Endothelial cell of umbilical vein (primary cell): ENCODE data around the gene MRPS35. TPM values are rescaled to one million over a fixed set of nuclear protein-coding genes. Genes with fewer than 3 reads are reported as not detected.

Experiments
- BruUV-seq: library from RNA; stranded (reverse); fragments of 400-500 nt; replicated peaks from 2 replicates; lab custom pipeline; 2021; lab: Mats Ljungman, UMichigan
- CTCF ChIA-PET: fragments of 300-600, 350-600 bp; sonication (Branson Sonifier 250); formaldehyde crosslinking; loops from one replicate; lab custom pipeline; 2021; ENCODE audit warnings: antibody characterized with exemption, inconsistent platforms; lab: Charles Lee
- POLR2A ChIA-PET: fragments of 300-600, 350-600 bp; sonication (Branson Sonifier 250); formaldehyde crosslinking; loops from one replicate; lab custom pipeline; 2021; ENCODE audit warnings: antibody characterized with exemption, inconsistent platforms; lab: Charles Lee
- DNase-seq: peaks from one replicate; pipeline ENCODE4 v3.0.0-alpha.2; 2011; ENCODE audit warnings: low read depth, low spot score
- FAIRE-seq: peaks from 2 replicates; lab custom pipeline; 2011; peaks lifted over from hg19 to GRCh38; lab: Jason Lieb, UNC
- H2AFZ ChIP-seq: 2 replicates; pipeline ENCODE4 v1.6.0; 2012; ENCODE audit warnings: low read depth, low read length, control low read depth, inconsistent platforms
- H3K27ac ChIP-seq: 2 replicates; pipeline ENCODE4 v1.5.1; 2011; ENCODE audit warnings: low read depth, mild to moderate bottlenecking, control low read depth, low read length, moderate library complexity; ENCODE audit not compliant: insufficient read depth
- H3K27me3 ChIP-seq, 2 experiments: 2 replicates each; pipeline versions ENCODE4 v1.6.0 to v1.6.1; 2011; ENCODE audit warnings: low read length in 2 of 2, mixed read lengths in 1 of 2; ENCODE audit not compliant: control insufficient read depth in 2 of 2, insufficient read depth in 2 of 2
- H3K36me3 ChIP-seq, 2 experiments: 2 replicates in 1 of 2; 3 replicates in 1 of 2; pipeline ENCODE4 v1.5.1; 2011; ENCODE audit warnings: low read length in 2 of 2, mild to moderate bottlenecking in 1 of 2, moderate library complexity in 1 of 2; ENCODE audit not compliant: control insufficient read depth in 2 of 2, insufficient read depth in 2 of 2; ENCODE audit errors: extremely low read depth in 1 of 2
- H3K4me1 ChIP-seq: 3 replicates; pipeline ENCODE4 v1.5.1; 2011; ENCODE audit warnings: mild to moderate bottlenecking, low read length; ENCODE audit not compliant: control insufficient read depth, insufficient read depth; ENCODE audit errors: extremely low read depth
- H3K4me2 ChIP-seq: 2 replicates; pipeline ENCODE4 v1.6.1; 2011; ENCODE audit warnings: low read length, control low read depth, mixed read lengths; ENCODE audit not compliant: insufficient read depth
- H3K4me3 ChIP-seq, 3 experiments: fragments of 200-600 bp in 1 of 3; sonication (generic), shearing (Covaris generic) in 1 of 3; replicated peaks in 1 of 3; 2 replicates each; pipeline ENCODE4 v1.5.1; 2011 to 2016; ENCODE audit warnings: control low read depth in 3 of 3, low read length in 3 of 3, mild to moderate bottlenecking in 2 of 3, inconsistent platforms in 1 of 3, low read depth in 1 of 3, moderate library complexity in 1 of 3; ENCODE audit not compliant: insufficient read depth in 1 of 3
- H3K79me2 ChIP-seq: 2 replicates; pipeline ENCODE4 v1.6.0; 2012; ENCODE audit warnings: low read length, inconsistent platforms; ENCODE audit not compliant: control insufficient read depth, insufficient read depth
- H3K9ac ChIP-seq: replicated peaks from 2 replicates; pipeline ENCODE3; 2011; ENCODE audit warnings: low read length, control low read depth; ENCODE audit not compliant: insufficient read depth; ENCODE audit errors: extremely low read depth
- H3K9me1 ChIP-seq: replicated peaks from 3 replicates; pipeline ENCODE4 v1.6.0; 2011; ENCODE audit warnings: mild to moderate bottlenecking, low read length; ENCODE audit not compliant: control insufficient read depth, insufficient read depth; ENCODE audit errors: extremely low read depth
- H3K9me3 ChIP-seq: replicated peaks from 2 replicates; pipeline ENCODE4 v1.5.1; 2012; ENCODE audit warnings: low read length, inconsistent platforms; ENCODE audit not compliant: control insufficient read depth, insufficient read depth
- H4K20me1 ChIP-seq: replicated peaks from 2 replicates; pipeline ENCODE3; 2011; ENCODE audit warnings: mild to moderate bottlenecking, low read length; ENCODE audit not compliant: control insufficient read depth, insufficient read depth; ENCODE audit errors: extremely low read depth
- CTCF ChIP-seq, 2 donors: IDR thresholded peaks; 1 replicate in 1 of 2; 2 replicates in 1 of 2; pipeline ENCODE4 v1.5.1; 2011; ENCODE audit warnings: low read length in 2 of 2, mild to moderate bottlenecking in 2 of 2, moderate library complexity in 2 of 2, control low read depth in 1 of 2, inconsistent platforms in 1 of 2, low read depth in 1 of 2; ENCODE audit not compliant: insufficient read depth in 1 of 2; ENCODE audit errors: extremely low read depth in 1 of 2
- EZH2 ChIP-seq: IDR thresholded peaks from 2 replicates; pipeline ENCODE4 v1.6.1; 2012; ENCODE audit warnings: borderline replicate concordance, low read depth, mild to moderate bottlenecking, moderate library complexity, low read length, inconsistent platforms; ENCODE audit not compliant: severe bottlenecking
- FOS ChIP-seq: IDR thresholded peaks from 2 replicates; pipeline ENCODE4 v1.6.1; 2011; ENCODE audit warnings: mild to moderate bottlenecking, low read length, moderate library complexity, borderline replicate concordance; ENCODE audit not compliant: insufficient read depth
- GATA2 ChIP-seq: IDR thresholded peaks from 2 replicates; pipeline ENCODE4 v1.7.0; 2011; ENCODE audit warnings: low read depth, mild to moderate bottlenecking, moderate library complexity, mixed read lengths, low read length; ENCODE audit not compliant: insufficient read length, insufficient read depth
- JUN ChIP-seq: IDR thresholded peaks from 2 replicates; pipeline ENCODE4 v1.6.1; 2011; ENCODE audit warnings: borderline replicate concordance, low read depth; ENCODE audit not compliant: insufficient read length, insufficient read depth
- MAX ChIP-seq: IDR thresholded peaks from 2 replicates; pipeline ENCODE4 v1.6.1; 2011; ENCODE audit not compliant: insufficient read depth, insufficient read length
- MYC ChIP-seq: IDR thresholded peaks from one replicate; pipeline ENCODE4 v1.6.1; 2011; ENCODE audit warnings: mild to moderate bottlenecking, low read depth, low read length
- POLR2A ChIP-seq: IDR thresholded peaks from 2 replicates; pipeline ENCODE4 v1.6.1; 2012; ENCODE audit warnings: low read depth, mild to moderate bottlenecking, control low read depth, low read length
- POLR2AphosphoS5 ChIP-seq: IDR thresholded peaks from 2 replicates; pipeline ENCODE4 v1.6.1; 2012; ENCODE audit warnings: low read depth, mild to moderate bottlenecking, control low read depth, low read length, moderate library complexity; ENCODE audit not compliant: insufficient read depth
- dilution Hi-C: fragments of 300-500 bp; cut with MboI; formaldehyde crosslinking; loops from one replicate; pipeline ENCODE4 v1.15.0; 2019; ENCODE audit warnings: low sequenced_read_pairs; ENCODE audit not compliant: extremely low pct_ligation_motif_present
- intact Hi-C: fragments of 100-400 bp; cut with micrococcal nuclease; formaldehyde crosslinking; loops from one replicate; pipeline ENCODE4 v1.10.0; 2022
- polyA plus RNA-seq, 4 experiments: library from polyadenylated mRNA; depleted of rRNA in 3 of 4; stranded (reverse) in 3 of 4; unstranded in 1 of 4; fragments of >200 nt; gene quantifications; 2 replicates each; pipeline versions ENCODE4 v1.2.1 to v1.2.3, GENCODE V29; 2011 to 2012; ENCODE audit warnings: missing spikeins in 1 of 4
- total RNA-seq: library from RNA; stranded (reverse); gene quantifications from 2 replicates; pipeline ENCODE4 v1.2.3, GENCODE V29; 2021

MRPS35 gene
- total and polyA plus RNA-seq, 2 donors (not counting 3 experiments of a cell fraction or from before 2014, with no cell fraction given): 22.7 to 38.6 TPM

- Histone ChIP-seq H3K9ac (peak overlapping the region; percentile 42), H3K79me2 (no peaks in the 10 kb centered on the region), H4K20me1 (no peaks in the 10 kb centered on the region), H3K9me3 (no peaks in the 10 kb centered on the region), H2AFZ (peak overlapping the region; percentile 44), H3K27ac (peak overlapping the region; percentile 63), H3K4me1 (peaks cover 26% of the 10 kb centered on the region), H3K4me3 (no peak overlapping the region), H3K27me3 (no peaks in the 10 kb centered on the region), H3K4me2 (peak overlapping the region; percentile 90), H3K9me1 (no peaks in the 10 kb centered on the region), H3K36me3 (no peaks in the 10 kb centered on the region)
- dilution Hi-C loops: no loop called here
- intact Hi-C loops: loop anchor here (2.0 kb wide), 1 partner anchor 50 kb away; no protein-coding TSS in a partner anchor
- TF ChIP-seq MAX: no peak
- TF ChIP-seq JUN: no peak
- no peak for TF ChIP-seq CTCF (IDR thresholded peaks at IDR 0.05; ENCODE audit: extremely low read depth in 1 of 2, insufficient read depth in 1 of 2, low read depth in 1 of 2, low read length in 2 of 2)
- TF ChIP-seq EZH2: no peak
- TF ChIP-seq FOS: peak; percentile 31
- no peak for TF ChIP-seq POLR2AphosphoS5
- TF ChIP-seq GATA2: peak; percentile 69
- no peak for TF ChIP-seq MYC
- no peak for TF ChIP-seq POLR2A
- TSS peak; percentile 57 for BruUV-seq
- POLR2A ChIA-PET: no interaction called here
- CTCF ChIA-PET: interaction anchor here (0.9 to 1.8 kb wide), 2 partner anchors 49 to 67 kb away, joined by 3 to 4 read pairs; no protein-coding TSS in a partner anchor
- peak; percentile 56 for DNase-seq
- peak; percentile 49 for FAIRE-seq
These were observed 61.9 kb downstream of the MRPS35 start for GRCh38 chr12:27772328-27773049.
